ENCODE results near the gene PLCB1.

Gene PLCB1

DNA sequence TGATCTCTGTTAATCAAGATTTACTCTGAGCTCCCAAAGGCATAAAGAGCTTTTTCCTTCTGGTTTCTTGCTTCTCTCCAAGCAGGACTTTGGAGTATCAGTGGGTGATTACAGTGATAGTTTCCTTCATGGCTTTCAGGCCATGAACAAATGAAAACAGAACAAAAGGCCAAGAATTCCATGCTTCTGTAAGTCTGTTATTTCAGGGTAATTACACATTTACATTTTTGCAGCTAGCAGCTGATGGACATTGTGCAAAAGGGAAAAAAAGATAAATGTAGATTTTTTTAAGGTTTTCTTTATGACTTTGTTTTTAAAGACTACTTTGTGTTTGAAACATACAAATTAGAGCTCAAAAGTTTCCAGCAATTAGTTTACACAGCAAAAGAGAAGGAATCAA lies 441.6 kb downstream of the PLCB1 start:
- no peak for TF ChIP-seq CTCF (IDR thresholded peaks at IDR 0.05; ENCODE audit: low read depth, low read length, missing control alignments)
- DNase-seq (ENCODE audit: low read depth): no peak
- no peak overlapping the region for H3K4me3 ChIP-seq (ENCODE audit: low read depth, low read length)

DNA sequence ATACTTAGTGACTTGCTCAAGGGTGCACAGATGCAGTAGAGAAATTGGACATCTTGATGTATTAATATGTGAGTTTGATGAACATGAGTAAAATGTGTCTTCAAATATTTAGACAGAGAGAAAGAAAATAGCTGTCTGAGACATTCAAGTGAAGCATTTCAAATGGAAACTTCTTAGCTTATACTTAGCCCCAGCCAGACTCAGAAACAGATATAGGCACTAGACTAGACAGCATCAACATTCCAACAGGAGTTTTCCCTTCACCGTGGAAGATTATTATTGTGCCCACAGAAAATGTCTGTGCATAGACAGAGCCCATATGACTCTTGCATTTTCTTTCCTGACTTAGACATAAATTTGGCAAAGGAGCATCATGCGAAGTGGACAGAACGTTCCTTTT lies 443.0 kb downstream of the PLCB1 start:
- DNase-seq (ENCODE audit: low read depth): no peak
- TF ChIP-seq CTCF (IDR thresholded peaks at IDR 0.05; ENCODE audit: low read depth, low read length, missing control alignments): no peak
- no peak overlapping the region for H3K4me3 ChIP-seq (ENCODE audit: low read depth, low read length)

GRCh38 chr20:8578161-8578865 lies 446.2 kb downstream of the PLCB1 start:
- no peak for DNase-seq (ENCODE audit: low read depth)
- H3K4me3 ChIP-seq (ENCODE audit: low read depth, low read length): no peak overlapping the region
- TF ChIP-seq CTCF (IDR thresholded peaks at IDR 0.05; ENCODE audit: low read depth, low read length, missing control alignments): no peak

- no peak for TF ChIP-seq CTCF (IDR thresholded peaks at IDR 0.05; ENCODE audit: low read depth, low read length, missing control alignments)
- H3K4me3 ChIP-seq (ENCODE audit: low read depth, low read length): no peak overlapping the region
- DNase-seq (ENCODE audit: low read depth): no peak
These were observed 447.0 kb downstream of the PLCB1 start for GRCh38 chr20:8579035-8579434.

GRCh38 chr20:8581446-8582183 lies 449.5 kb downstream of the PLCB1 start:
- no peak for TF ChIP-seq CTCF (IDR thresholded peaks at IDR 0.05; ENCODE audit: low read depth, low read length, missing control alignments)
- no peak for DNase-seq (ENCODE audit: low read depth)

DNA sequence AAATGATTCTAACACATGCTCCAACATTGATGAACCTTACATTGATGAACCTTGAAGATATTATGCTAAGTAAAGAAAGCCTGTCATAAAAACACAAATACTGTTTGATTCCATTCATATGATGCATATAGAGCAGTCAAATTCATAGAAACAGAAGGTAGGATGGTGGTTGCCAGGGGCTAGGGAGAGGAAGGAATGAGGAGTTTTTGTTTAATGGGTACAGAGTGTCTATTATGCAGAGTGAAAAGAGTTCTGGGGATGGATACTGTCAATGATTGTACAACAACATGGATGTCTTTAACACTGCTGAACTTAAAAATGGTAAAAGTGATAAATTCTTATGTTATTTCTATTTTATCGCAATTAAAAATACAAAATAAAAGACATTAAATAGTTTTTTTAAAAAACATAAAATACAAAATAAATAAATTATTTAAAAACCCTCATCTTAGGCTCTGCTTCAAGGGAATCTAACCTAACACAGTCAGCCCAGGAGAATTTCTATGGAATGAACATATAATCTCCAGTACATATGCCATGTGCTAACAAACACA lies 451.0 kb downstream of the PLCB1 start:
- H3K4me3 ChIP-seq (ENCODE audit: low read depth, low read length): no peak overlapping the region
- TF ChIP-seq CTCF (IDR thresholded peaks at IDR 0.05; ENCODE audit: low read depth, low read length, missing control alignments): no peak
- no peak for DNase-seq (ENCODE audit: low read depth)

More at GRCh38 chr20:8581446-8582183, 449.5 kb downstream of the PLCB1 start:
- H3K4me3 ChIP-seq (ENCODE audit: low read depth, low read length): no peak overlapping the region
